Skin epidermis (tissue), 12 donors: ENCODE results near the gene AMBRA1.
A peak's percentile ranks its signal among the peaks of the same experiment; 100 is the strongest.
"Not testable (repeated sequence)": the region's sequence is repeated elsewhere in the genome, so short reads cannot be mapped to it uniquely, and the experiment has no call there.

Experiments used
- H3K27ac ChIP-seq, 21 experiments: fragments of 200-600 bp; sonication (generic) in 11 of 21; one replicate each; pipeline ENCODE4 v1.5.0; 2020; ENCODE audit warnings: mild to moderate bottlenecking in 3 of 21, inconsistent platforms in 2 of 21, moderate library complexity in 2 of 21
- H3K4me3 ChIP-seq, 7 experiments: fragments of 200-600 bp; sonication (generic) in 2 of 7; one replicate each; pipeline ENCODE4 v1.5.0; 2020; ENCODE audit warnings: inconsistent platforms in 2 of 7, mild to moderate bottlenecking in 2 of 7, moderate library complexity in 1 of 7

The AMBRA1 gene

DNA sequence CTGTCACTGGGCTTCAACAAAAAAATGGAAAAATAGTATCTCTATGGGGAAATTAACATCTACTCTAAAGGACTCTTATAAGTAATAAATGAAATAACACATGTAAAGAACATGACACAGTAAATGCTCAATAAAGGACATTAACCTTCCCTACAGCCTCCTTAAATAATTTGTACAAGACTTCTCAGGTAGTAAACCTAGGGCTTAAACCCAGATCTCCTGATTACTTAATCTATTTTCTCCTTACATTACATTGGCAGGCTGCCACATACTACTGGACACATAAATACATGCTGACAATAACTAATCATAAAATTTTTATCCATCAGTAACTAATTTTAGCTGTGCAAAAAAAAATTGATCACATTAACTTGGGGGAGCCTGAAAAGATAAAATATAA, 4.9 kb downstream of the AMBRA1 start:
- no peak overlapping the region for H3K4me3 ChIP-seq

DNA sequence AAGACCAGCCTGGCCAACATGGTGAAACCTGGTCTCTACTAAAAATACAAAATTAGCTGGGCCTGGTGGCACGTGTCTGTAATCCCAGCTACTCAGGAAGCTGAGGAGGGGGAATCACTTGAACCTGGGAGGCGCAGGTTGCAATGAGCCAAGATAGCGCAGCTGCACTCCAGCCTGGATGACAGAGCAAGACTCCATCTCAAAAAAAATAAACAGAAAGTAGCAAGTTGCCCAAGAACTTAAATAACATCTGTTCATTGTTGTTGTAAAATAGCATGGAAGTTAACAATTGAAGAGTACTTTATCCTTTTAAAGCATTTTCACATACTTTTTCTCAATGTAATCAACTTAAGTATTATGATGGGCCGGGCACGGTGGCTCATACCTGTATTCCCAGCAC, 5.7 kb downstream of the AMBRA1 start:
- no peak overlapping the region for H3K4me3 ChIP-seq
- no peak overlapping the region for H3K27ac ChIP-seq

More for the DNA sequence above, 4.9 kb downstream of the AMBRA1 start:
- no peak overlapping the region for H3K27ac ChIP-seq

GRCh38 chr11:46583513-46583912, 10.3 kb downstream of the AMBRA1 start:
- not testable (repeated sequence) for H3K27ac ChIP-seq, H3K4me3 ChIP-seq

DNA sequence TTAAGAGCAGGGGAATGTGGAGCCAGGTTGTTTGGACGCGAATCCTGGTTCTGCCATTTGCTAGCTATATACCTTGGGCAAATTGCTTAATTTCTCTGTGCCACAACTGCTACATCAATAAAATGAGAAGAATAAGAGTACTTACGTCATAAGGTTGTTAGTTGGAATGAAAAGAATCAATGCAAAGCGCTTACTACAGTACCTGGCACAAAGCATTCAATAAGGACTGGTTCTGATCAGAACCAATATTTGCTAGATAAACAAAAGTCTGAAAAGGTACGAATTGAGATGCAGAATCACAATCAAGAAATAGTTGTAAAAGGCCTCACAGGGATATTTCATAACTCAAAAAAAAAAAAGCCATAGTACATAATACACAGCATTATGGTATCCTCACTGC, 11.2 kb downstream of the AMBRA1 start:
- Histone ChIP-seq H3K4me3 (no peak overlapping the region), H3K27ac (no peak overlapping the region)

DNA sequence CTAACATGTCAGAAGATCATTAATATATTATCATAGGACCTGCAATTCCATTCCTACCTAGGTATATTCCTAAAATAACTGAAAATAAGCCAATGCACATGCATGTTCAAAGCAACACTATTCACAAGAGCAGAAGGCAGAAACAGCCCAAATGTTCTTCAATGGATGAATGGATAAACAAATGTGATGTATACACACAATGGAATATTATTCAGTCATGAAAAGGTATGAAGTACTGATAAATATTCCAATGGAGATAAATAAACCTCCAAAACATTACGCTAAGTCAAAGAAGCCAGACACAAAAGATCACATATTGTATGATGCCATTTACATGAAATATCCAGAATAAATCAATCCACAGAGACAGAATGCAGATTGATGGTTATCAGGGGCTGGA, 16.8 kb downstream of the AMBRA1 start:
- H3K27ac ChIP-seq = no peak overlapping the region

DNA sequence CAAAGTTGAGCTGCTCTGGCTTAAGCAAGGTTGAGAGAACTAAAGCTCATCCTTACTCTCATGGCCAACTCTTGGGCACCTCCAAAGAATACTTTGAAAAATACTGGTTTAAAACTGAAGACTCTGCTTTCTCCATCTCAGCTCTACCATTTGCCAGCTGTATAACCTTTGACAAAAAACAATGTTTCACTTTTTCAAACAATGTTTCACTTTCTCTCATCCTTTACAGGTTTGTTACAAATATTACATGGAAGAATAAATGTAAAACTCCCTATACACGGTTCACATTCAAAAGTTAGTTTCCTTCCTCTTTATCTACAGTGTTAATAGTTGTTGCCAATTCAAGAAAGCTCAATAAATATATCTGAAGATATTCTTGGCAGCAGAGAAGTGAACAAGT, 19.2 kb downstream of the AMBRA1 start:
- no peak overlapping the region for H3K27ac ChIP-seq
- no peak overlapping the region for H3K4me3 ChIP-seq

More for the DNA sequence above, 16.8 kb downstream of the AMBRA1 start:
- H3K4me3 ChIP-seq = no peak overlapping the region

GRCh38 chr11:46570790-46571398, 22.9 kb downstream of the AMBRA1 start:
- H3K27ac ChIP-seq = no peak overlapping the region
- H3K4me3 ChIP-seq = no peak overlapping the region

DNA sequence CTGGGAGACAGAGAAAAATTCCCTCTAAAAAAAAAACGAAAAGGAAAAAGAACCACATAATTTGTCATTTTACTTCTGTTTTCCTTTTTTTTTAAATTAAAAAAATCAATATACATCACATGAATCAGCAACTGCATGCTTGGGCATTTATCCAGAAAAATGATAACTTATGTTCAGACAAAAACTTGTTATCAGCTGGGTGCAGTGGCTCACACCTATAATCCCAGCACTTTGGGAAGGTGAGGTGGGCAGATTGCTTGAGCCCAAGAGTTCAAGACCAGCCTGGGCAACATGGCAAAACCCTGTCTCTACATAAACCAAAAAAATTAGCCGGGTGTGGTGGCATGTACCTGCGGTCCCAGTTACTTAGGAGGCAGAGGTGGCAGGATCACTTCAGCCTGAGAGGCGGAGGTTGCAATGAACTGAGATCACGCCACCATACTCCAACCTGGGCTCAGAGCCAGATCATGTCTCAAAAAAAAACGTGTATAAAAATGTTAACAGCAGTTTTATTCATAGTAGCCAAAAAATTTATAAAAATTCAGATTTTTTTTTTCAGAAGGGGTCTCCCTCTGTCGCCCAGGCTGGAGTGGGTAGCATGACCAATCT, 28.5 kb downstream of the AMBRA1 start:
- Histone ChIP-seq H3K4me3 (no peak overlapping the region), H3K27ac (no peak overlapping the region)

GRCh38 chr11:46564459-46564858, 29.4 kb downstream of the AMBRA1 start:
- H3K4me3 ChIP-seq = no peak overlapping the region
- H3K27ac ChIP-seq = no peak overlapping the region

- no peak overlapping the region for H3K27ac ChIP-seq
- H3K4me3 ChIP-seq = no peak overlapping the region
These were observed 31.3 kb downstream of the AMBRA1 start for GRCh38 chr11:46562527-46562926.

- peak overlapping the region in 20 of 21 experiments; percentile 57 to 88 (median 75) for H3K27ac ChIP-seq
- peak overlapping the region in 6 of 7 experiments; percentile 12 to 34 (median 20) for H3K4me3 ChIP-seq
These were observed 33.4 kb downstream of the AMBRA1 start for GRCh38 chr11:46560300-46560991.

DNA sequence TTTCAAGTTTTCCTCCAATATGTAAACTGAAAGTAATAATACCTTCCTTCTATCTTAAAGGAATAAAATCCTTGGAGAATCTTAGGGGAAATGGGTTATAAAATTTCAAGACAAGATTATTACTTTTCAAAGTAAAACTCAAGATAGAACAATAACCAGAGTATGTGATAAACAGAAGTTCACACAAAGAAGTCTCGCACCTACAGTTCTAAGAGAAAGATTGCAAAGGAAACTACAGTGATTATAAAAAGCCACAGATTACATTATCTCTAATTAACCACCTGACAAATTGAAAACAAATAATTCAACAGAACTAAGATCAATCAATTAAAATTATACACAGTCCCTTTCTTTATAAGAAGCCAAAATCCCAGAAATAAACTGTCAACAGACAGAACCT, 34.0 kb downstream of the AMBRA1 start:
- peak overlapping the region in 1 of 7 experiments; percentile 34 for H3K4me3 ChIP-seq
- H3K27ac ChIP-seq = peak overlapping the region in 17 of 21 experiments; percentile 57 to 88 (median 76)

DNA sequence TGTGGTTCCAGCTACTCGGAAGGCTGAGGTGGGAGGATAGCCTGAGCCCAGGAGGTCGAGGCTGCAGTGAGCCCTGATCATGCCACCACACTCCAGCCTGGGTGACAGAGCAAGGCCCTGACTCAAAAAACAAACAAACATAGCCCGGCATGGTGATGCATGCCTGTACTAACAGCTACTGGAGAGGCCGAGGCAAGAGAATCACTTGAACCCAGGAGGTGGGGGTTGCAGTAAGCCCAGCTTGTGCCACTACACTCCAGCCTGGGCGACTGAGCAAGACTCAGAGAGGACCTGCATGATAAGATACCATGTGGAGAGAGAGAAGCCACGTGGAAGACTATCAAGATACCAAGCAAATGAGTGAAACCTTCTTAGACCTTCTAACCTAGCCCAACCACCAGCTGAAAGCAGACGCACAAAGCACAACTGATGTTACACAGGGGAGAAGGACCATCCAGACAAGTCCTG, 36.1 kb downstream of the AMBRA1 start:
- no peak overlapping the region for H3K4me3 ChIP-seq
- H3K27ac ChIP-seq = no peak overlapping the region

- Histone ChIP-seq H3K4me3 (no peak overlapping the region), H3K27ac (peak overlapping the region in 9 of 21 experiments; percentile 5 to 74 (median 60))
These were observed 38.4 kb downstream of the AMBRA1 start for GRCh38 chr11:46555267-46556054.

DNA sequence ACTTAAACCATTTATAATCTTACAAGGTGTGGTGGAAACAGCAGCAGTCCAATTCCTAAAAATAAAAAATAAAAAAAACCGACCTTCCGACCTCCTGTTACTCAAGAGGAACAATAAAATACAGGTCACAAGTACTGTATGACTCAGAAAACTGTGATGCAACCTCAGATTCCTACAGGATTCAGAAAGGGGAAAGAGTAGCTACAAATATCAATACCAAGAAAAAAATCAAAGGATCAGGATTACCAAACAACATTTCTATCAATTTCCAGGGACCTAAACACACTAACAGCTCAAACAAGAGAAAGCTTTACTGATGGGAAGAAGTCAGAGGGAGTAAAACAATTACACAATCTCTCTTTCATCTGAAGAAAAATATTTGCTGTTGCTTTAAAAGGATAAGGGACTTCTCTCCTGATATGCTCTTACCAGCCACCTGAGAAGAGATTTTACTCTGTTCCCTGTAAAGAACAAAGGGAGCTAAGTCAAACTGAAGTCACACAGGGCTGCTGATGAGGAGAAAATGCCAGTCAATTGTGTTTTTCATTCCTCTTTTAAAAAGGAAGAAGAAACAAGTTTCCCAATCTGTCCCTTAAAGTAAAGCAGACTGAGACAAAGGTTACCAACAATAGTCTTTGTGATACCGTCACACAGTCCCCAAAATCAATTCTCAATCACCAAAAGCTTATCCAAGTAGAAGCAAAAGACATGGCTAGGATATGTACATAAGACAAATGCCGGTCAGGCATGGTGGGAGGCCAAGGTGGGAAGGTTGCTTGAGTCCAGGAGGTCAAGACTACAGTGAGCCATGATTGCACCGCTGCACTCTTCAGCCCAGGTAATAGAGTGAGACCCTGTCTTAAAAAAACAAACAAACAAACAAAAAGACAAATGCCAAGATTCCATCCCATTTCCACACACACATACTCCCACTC, 39.3 kb downstream of the AMBRA1 start:
- peak overlapping the region in 18 of 21 experiments; percentile 5 to 74 (median 58) for H3K27ac ChIP-seq

DNA sequence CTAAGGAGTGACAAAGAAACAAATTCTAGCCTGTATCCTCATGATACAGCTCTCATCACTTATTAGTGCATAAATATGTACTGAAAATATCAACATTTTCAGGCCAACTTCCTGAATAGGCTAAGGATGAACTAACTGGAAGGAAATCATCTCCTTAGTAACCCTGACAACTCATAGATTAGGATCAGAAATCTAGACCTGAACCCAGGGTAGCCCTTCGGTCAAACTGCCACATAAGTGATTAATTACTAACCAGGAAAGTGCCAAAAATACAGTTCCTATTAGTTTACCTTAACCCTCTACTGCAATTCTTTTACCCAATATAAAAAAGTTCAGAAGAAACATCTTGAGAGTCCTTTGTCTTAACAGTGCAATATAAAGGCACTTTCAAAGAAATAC, 40.0 kb downstream of the AMBRA1 start:
- Histone ChIP-seq H3K27ac (peak overlapping the region in 13 of 21 experiments; percentile 2 to 71 (median 49)), H3K4me3 (no peak overlapping the region)

More for the DNA sequence above, 39.3 kb downstream of the AMBRA1 start:
- no peak overlapping the region for H3K4me3 ChIP-seq

GRCh38 chr11:46551261-46551660, 42.6 kb downstream of the AMBRA1 start:
- Histone ChIP-seq H3K4me3 (no peak overlapping the region), H3K27ac (no peak overlapping the region)

- no peak overlapping the region for H3K4me3 ChIP-seq
- no peak overlapping the region for H3K27ac ChIP-seq
These were observed 46.2 kb downstream of the AMBRA1 start for GRCh38 chr11:46547579-46547978.

- Histone ChIP-seq H3K4me3 (no peak overlapping the region), H3K27ac (no peak overlapping the region)
These were observed 50.3 kb downstream of the AMBRA1 start for GRCh38 chr11:46543564-46543963.
